Activated naive CD4-positive, alpha-beta T cell treated with Interleukin-2 at 50 U/mL for 16 hours (primary cell): Measurements from ENCODE around the gene TNFSF11.

Experiments
- DNase-seq: peaks from one replicate; pipeline ENCODE4 v3.0.0-alpha.2; 2020

The TNFSF11 gene

DNA sequence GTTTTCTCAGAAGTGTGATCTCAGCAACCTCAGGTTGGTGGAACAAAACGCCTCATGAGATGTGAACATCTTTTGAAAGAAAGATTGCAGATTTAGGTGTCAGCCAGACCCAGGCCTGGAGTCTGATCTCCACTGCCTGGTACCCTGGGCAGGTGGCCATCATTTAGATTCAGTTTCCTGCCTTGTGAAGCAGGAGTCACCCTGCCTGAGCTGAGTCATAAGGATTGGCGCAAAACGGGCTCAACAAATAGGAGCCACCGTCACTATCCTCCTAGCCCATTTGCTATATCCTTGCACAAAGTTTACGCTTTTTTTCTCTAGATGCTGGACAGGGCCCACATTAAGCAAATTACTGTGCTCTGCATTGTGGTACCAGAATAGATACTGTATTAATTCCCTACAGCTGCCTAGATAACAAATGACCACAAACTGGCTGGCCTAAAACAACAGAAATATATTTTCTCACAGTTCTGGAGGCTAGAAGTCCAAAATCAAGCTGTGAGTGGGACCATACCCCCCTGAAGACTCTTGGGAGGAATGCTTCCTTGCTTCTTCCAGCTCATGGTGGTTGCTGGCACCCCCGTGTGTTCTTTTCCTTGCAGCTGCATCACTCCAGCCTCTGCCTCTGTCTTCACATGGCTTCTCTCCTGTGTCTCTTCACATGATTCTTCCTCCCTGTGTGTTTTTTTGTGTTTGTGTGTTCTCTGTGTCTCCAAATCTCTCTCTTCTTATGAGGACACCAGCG, 38.2 kb downstream of the TNFSF11 start:
- no peak for DNase-seq

DNA sequence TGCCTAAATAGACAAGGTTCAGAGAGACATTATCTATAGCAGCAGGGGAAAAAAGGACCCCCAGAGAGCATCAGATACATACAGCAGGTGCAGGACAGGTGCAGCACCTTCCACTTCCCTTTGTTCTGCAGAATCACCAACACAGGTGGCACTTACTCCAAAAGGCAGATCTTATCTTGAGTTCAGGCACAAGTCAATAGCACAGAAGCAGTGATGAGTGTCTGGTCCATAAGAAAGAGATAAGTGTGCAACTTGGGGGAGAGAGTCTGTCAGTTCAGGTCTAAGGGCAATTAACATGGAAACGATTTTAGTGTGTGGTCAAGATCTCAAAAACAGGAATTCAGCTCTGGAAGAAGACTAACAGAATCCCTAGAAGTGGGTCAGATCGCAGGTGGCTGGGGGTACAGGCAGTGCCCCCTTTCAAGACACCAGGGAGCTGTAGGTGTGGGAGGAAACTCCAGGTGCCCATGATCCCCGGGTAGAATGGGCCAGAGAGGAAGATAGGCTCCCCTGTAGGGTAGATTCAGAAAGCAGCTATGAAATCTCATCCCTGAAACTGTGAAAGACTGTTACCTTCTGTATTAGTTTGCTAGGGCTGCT, 40.6 kb downstream of the TNFSF11 start:
- no peak for DNase-seq

DNA sequence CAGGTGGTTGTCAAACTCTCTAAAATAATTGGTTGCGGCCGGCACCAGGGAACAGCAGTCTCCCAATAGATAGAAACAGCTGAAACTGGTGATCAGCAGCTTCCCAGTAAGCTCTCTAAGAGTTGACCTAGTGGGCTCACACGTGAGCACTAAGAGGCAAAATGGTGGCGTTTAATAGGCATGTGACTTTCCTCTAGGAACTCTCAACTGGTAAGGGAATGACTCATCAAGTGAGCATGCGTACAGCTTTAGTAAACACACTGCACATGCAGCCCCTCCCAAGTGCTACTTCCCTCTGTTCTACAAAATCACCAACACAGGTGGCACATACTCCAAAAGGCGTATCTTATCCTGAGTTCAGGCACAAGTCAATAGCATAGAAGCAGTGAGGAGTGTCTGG, 41.7 kb downstream of the TNFSF11 start:
- DNase-seq = no peak

DNA sequence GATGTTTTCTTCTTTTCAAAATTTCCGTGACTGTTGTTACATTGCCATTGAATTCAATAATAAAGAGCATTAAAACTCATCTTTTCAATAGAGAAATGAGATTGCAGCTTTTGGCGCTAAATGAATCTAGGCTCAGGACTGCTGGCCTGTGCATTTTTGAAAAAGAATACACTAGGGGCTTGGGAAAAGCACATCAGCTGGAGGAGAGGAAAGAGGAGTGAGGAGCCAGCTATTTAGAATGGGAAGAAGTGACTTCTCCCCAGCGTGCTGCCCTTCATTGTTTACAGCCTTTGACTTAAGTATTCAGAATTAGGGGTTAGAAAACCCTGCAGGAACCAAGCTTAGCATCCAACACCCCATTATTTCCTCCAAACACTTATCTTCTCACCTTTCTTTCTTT, 43.3 kb downstream of the TNFSF11 start:
- DNase-seq = no peak

DNA sequence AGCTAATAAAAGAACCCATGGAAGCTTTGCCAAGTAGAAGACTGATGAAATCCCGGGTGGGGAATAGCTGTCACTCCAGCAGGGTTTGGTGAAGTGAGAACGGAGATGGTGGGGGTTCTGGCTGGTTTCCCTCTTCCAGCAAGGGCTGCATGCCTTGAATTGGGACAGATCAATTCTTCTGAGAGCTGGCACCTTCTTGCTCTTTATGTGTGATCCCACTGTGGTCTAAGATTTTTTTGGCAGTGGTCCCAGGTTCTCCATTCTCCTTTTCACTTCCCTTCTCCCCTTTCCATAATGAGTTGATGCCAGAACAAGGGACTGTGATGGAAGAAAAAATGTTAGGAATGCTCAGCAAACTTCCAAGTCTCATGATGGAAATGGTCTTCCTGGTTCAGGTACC, 50.0 kb downstream of the TNFSF11 start:
- no peak for DNase-seq

DNA sequence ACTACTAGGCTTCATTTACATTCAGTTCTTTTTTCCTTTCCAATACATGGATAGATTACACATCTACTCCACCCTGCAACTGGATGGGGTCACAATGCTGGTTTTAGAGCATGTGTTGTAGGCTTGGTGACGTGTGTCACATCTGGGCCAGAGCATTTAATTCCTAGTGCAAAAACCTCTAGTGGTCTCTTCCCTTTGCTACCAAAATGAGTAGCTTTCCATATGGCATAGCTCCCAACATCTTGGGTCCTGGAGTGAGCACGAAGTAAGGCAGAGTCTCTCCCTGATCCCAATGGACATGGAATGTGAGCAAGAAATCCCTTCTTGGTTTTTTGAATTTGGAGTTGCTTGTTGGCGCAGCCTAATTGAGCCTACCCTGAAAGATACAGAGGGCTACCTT, 51.7 kb downstream of the TNFSF11 start:
- DNase-seq = no peak

DNA sequence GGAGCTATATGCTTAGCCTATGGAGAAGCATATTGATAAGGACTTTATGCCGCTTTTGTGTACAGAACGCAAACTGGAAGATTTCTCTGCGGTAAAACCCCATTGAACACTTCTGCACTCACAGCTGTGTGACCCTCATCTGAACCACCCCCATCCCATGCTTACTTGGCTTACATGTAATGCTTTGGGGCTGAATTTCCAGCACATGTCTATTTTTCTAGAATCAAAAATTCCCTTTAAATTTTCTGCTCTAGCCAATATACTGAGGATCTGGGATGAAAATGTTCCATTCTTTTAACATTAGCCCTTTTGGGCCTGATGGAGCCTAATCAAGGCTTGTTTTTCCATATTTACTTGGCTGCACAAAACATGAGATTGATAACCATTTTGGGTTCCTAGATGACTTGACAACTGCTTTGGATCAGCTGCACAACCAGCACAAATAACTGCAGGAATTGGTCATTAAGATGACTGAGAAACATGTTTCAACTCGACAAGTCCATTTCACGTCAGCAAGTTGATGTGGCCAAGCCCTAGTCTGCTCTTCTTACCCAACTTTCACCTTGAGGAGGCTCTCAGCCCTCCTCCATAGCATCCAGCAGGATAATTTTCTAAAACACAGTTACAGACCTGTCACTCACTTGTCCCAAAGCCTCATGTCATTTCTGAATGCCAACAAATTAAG, 52.4 kb downstream of the TNFSF11 start:
- no peak for DNase-seq

DNA sequence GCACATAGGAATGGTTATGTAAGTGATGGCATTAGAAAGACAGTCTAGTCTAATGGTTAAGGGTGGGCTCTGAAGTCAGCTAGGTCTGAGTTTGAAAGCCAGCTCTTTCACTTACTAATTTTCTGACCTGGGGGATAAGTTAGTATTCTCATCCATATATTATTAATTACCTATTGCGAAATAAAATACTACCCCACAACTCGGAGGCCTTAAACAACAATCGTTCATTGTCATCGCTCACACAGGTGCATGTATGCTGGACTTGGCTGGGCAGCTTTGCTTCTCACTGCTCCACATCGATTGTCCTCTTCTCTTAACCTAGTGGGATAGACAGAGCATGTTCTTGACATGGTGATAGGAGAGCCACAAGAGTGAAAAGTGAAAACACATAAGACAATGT, 54.7 kb downstream of the TNFSF11 start:
- DNase-seq = no peak

DNA sequence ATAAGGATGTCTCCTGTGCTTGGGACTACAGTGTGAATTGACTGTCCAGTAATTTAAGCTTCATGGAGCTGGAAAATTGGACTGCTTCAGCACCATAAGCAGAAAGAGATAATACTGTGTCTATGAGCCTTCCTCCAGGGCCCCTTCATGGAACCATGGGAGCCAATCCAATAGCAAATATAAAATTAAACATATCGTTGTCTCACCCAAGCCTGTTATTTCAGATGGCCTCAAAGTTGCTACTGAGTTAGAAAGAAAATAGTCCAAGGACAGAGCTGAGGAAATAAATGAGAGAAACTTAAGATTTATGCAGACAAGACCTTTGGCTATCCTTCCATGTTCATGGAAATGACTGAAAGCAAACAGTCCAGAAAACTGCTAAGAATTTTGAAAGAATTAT, 57.2 kb downstream of the TNFSF11 start:
- no peak for DNase-seq

DNA sequence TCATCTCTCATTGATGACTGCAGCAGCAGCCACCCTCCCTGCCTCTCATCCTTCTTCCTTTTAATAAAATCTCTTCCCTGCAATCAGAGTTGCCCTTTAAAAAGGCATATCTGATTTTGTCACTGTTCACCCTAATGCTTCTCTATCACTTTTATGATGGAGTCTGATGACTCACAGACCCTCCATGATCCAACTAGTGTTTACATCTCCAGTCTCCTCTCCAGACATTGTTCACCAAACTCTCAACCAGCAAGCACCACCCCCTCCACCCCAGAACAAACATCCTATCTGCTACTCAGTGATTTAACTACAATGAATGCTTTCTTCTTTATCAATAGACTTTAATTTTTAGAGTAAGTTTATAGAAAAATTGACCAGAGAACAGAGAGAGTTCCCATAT, 59.5 kb downstream of the TNFSF11 start:
- DNase-seq = no peak

DNA sequence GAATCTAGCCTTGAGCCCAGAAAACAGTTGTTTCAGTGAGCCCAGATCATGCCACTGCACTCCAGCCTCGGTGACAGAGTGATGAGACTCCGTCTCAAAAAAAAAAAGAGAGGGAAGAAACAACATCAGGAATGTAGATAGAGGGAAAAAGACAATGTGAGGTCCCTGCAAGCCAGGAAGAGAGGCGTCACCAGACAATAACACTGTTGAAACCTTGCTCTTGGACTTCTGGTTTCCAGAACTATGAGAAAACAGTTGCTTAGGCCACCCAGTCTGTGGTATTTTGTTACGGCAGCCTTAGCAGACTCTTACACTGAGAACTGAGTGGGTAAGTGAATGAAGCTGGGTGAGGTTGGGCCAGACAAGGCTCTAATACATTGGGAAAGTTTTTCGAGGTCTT, 64.1 kb downstream of the TNFSF11 start:
- DNase-seq = no peak

DNA sequence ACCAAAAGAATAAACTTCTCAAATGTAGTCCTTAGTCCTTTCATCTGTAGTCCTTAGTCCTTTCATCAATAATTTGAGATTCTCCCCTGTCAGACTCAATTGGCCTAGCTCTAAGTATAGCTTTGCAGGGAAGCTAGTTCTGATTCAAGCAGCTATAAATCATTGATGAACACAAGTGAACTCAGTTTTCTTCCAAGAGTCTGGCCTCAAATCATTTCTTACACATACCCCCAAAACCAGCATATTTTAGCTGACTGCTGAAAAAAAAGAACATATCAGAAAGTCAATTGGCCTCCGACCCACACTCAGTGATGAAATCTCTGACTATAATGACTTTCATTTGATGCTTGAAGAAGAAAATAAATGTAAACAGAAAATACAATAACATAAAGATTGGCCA, 64.9 kb downstream of the TNFSF11 start:
- DNase-seq = no peak

DNA sequence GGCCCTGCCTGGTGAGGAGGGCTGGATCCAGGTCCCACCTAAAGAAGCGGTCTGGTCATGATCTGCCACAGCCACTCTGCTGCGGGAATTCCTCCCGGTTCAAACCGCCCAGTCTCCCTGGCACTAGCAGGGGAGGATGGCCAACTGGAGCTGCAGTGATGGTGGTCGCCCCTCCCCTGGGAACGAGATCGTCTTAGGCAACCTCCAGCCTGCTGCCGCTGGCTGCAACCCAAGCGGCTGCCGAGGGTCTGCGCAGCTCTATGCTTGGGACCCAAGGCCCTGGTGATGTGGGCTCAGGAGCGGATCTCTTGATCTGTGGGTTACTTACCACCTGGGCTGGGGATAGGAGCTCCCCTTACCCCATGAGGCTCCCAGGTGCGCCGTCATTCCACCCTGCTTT, 69.1 kb downstream of the TNFSF11 start:
- DNase-seq = no peak

DNA sequence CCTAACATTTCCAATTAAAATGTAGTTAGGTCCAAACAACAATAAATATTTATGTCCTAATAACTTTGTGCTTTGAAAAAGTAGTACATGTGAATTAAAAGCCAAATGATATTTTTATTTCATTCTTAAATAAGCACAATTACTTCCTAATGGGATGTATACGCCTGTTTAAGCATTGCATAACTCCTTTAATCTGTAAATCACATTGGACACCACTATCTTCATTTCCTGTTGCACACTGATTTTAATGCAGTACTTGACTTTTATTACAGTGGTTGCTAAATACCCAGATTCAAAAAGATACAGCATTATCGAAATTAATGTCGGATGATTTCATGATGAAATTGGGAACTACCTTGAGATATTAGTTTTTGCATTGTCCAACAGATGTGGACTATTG, 70.9 kb downstream of the TNFSF11 start:
- no peak for DNase-seq

DNA sequence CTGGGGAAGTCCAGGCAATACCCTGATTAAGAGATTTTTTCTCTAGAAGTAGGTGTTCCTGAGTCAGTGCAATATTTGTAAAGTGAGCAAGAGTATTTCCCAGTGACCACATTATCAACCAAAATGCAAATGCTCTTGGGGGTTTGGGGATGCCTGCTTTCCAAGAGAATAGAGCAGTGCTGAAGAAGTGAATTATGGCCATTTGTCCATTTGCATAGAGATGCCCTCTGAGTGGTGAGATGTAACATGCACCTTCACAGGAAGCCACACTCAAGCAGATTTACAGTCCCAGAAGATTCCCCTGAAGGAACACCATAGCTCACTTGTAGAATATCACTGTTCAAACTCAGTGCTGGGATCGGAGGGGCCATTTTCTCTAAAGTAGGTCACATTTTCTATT, 71.8 kb downstream of the TNFSF11 start:
- DNase-seq = no peak

DNA sequence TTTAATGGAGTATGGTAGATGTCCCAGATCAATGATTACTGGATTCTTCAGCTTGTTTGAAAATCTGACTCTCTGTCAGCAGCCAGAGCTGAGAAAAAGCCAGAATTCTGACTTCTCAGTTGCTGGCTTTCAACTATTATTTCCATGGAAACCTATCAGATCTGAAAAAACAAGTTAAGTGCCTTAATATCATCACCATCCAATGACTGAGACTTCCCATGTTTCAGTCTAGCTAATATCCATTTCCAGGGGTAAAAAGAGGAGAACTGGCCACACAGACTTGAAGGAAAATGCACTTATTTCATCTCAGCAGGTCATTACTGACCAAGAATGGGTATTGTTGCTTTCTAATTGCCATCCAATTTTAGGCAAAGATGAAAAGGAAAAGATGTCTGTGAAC, 75.2 kb downstream of the TNFSF11 start:
- no peak for DNase-seq

DNA sequence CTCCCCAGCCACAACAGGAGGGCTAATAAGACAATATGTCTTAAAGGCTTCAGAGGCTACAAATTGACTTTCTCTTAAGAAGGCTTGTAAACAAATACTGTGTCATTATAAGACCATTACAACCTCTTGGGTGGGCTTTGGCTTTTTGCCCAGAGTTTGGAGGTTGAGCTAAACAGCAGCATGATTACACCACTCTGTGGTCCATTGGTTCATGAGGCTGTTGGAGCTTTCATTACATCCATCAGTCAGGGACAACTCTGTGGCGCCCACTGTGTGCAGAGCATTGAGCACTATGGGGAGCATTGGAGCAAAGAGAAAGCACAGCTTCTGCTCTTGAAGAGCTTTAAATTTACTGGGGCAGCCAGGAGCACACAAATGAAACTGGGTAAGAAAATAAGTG, 75.9 kb downstream of the TNFSF11 start:
- no peak for DNase-seq

DNA sequence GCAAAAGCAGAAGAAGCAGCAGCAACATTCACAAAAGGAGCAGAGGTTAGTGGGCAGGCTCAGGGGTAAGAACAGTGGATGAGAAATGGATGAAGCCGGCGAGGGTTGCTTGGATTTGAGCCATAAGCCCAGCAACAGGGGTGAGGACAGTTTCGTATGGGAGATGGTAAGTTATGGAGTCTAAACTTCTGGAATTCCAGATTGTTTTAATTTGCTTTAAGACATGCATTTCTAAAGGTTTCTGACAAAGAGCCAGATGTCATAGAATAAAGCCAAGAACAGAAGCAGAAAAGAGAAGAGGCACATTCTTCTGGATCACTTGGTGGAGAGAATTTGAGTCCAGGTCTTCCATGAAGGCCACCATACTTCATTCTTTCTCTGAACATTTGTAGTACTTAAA, 76.6 kb downstream of the TNFSF11 start:
- DNase-seq = no peak

DNA sequence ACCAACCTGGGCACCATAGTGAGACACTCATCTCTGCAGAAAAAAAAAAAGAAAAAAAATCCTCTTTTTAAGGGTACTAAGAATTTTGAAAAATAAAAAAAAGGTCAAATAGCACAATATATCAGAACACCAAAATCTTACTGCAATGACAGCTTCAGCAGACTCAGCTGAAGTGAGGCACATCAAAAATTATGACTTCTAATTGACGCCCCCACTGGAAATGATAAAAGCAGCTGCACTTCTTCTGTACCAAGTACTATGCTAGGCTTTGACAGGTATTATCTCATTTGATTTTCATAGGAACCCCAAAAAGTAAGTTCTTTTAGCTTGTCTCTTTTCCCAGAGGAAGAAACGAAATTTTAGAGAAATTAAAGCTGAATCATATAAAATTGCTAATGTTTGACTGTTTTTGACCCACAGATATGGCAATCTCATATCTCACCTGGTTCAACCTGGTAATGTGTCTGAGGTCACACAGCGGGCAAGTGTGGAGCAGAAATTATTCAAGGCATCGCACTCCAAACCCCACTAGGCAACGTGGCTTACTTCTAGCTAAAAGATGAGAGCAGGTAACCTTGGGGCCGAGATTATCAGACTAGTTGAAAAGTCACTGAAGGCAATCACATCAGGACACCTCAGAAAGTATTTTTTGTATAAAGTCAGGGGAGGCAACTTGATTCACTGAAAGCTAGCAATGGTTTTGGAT, 78.1 kb downstream of the TNFSF11 start:
- DNase-seq = no peak

DNA sequence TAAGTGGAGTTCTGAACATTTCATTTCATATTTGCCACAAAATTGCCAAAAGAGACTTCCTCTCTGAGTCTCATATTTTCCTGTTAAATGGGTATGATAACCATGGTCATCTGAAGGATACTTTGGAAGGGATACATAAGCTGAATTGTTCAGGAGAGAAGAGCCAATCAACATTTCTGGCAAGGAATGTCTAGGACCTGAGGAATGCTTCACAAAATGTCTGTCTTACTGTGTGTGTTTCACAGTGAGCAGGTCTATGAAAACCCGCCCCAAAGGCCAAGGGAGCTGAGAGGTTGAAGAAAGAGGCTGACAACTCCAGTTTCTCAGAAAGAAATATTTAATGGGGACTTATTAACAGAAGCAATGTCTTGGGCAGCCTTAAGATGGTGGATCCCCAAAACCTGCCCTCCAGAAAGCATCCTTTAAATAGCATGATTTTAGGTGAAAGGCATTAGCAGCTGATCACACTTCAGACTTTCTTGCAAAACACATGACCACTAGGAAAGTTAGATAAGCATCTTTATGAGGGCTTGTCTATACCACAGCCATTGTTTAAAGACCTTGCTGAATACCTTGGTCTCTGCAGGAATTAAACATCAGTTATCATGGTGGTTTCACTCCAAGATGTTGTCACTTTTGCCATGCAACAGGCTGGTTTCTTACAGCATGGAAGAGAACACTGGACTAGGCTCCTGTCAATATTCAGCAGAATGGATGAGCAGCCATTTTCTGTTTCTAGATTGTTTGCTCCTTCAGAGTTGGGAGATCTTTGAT, 78.9 kb downstream of the TNFSF11 start:
- no peak for DNase-seq

DNA sequence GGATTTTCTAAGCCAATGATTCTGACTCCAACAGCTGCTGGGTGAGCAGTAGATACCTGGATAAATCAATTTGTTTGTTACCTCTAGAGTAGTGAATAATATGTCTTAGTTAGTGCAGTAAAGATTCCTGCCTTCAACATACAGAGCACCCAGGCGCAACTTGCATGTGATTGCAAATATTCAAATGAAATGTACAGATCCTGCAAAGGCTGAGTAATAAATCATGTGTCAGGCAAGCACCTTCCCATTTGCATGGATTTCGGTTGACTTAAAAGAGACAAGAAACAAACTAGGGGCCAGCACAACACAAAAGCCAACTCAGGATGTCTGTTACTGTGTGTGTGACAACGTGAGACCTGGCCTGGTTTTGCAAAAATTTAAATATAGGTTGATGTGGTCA, 79.7 kb downstream of the TNFSF11 start:
- DNase-seq = no peak

DNA sequence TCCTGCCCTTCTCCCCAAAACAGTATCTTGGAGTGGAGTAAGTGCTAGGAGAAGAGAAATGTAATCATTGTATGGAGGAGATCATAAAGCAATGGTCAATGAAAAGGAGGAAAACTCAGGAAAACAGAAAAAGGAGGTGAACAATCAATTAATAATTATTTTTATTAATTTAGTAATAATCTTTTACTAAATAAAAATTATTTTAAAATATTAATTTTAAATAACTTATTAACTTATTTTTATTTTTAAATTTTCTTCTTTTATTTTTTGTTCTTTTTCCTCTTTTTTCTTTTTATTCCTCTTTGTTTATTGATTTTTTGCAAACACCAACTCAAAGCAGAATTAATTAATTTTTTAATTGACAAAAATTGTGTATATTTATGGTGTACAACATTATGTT, 80.3 kb downstream of the TNFSF11 start:
- no peak for DNase-seq

DNA sequence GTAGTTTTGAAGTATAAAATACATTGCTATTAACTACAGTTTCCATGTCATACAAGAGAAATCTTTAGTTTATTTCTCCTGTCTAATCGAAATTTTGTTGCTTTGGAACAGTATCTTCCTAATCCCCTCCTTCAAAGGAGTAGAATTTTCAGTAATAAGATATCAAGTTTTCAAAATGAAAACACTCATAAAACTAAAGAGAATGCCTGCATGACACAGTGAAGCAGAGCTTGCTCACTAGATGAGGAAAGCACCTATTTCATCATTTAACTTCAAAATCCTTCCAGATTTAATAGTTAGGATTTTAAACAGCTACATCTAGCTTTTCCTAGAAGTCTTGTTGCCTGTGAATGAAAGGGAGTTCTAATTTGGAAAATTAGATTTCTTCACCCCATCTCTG, 80.8 kb downstream of the TNFSF11 start:
- DNase-seq = no peak
